HepG2 (cell line): ENCODE measurements around the gene ZNF561. TPM values are rescaled to one million over a fixed set of nuclear protein-coding genes. Genes with fewer than 3 reads are reported as not detected.

Source experiments
- ATF2 ChIP-seq: sonication (generic); formaldehyde crosslinking; IDR thresholded peaks from 2 replicates; pipeline ENCODE4 v1.4.0; 2020; ENCODE audit warnings: missing genetic modification reagents
- CAMTA2 ChIP-seq: sonication (generic); formaldehyde crosslinking; IDR thresholded peaks from 2 replicates; pipeline ENCODE4 v1.4.0; 2020; ENCODE audit warnings: mild to moderate bottlenecking, missing genetic modification reagents, borderline replicate concordance
- DNMT1 ChIP-seq: sonication (generic); formaldehyde crosslinking; IDR thresholded peaks from 2 replicates; pipeline ENCODE4 v1.5.1; 2020; ENCODE audit warnings: mild to moderate bottlenecking, missing genetic modification reagents
- ERF ChIP-seq: IDR thresholded peaks from 2 replicates; pipeline ENCODE4 v1.6.1; 2018; ENCODE audit warnings: missing biosample characterization, missing genetic modification reagents
- KDM2A ChIP-seq: sonication (generic); formaldehyde crosslinking; IDR thresholded peaks from 2 replicates; pipeline ENCODE4 v1.4.0; 2020; ENCODE audit warnings: low read depth, missing genetic modification reagents, borderline replicate concordance
- LCORL ChIP-seq, 2 experiments: fragments of 450-650 bp in 1 of 2; sonication (generic) in 1 of 2; formaldehyde crosslinking in 1 of 2; IDR thresholded peaks; 2 replicates each; pipeline versions ENCODE4 v1.5.0 to v1.6.1; 2017 to 2020; ENCODE audit warnings: antibody characterized with exemption in 1 of 2, missing genetic modification reagents in 1 of 2
- MIER3 ChIP-seq: IDR thresholded peaks from 2 replicates; pipeline ENCODE4 v1.6.1; 2016; ENCODE audit warnings: missing compliant biosample characterization, borderline replicate concordance
- TFDP1 ChIP-seq: IDR thresholded peaks from 2 replicates; pipeline ENCODE4 v1.6.1; 2016; ENCODE audit warnings: missing compliant biosample characterization, missing genetic modification reagents, borderline replicate concordance
- ZNF124 ChIP-seq: sonication (generic); formaldehyde crosslinking; IDR thresholded peaks from 2 replicates; pipeline ENCODE4 v1.4.0; 2020; ENCODE audit warnings: missing genetic modification reagents
- ZNF160 ChIP-seq: sonication (generic); formaldehyde crosslinking; IDR thresholded peaks from 2 replicates; pipeline ENCODE4 v1.8.0; 2022; ENCODE audit warnings: mild to moderate bottlenecking, inconsistent platforms, missing genetic modification reagents
- ZNF205 ChIP-seq: IDR thresholded peaks from 2 replicates; pipeline ENCODE4 v1.6.1; 2018; ENCODE audit warnings: missing biosample characterization, missing genetic modification reagents
- ZNF282 ChIP-seq: fragments of 450-650 bp; IDR thresholded peaks from 2 replicates; pipeline ENCODE4 v1.6.1; 2018; ENCODE audit not compliant: partially characterized antibody
- ZNF513 ChIP-seq: sonication (generic); formaldehyde crosslinking; conservative IDR thresholded peaks from 2 replicates; pipeline ENCODE4 v1.5.0; 2020; ENCODE audit warnings: missing genetic modification reagents
- ZNF543 ChIP-seq: sonication (generic); formaldehyde crosslinking; IDR thresholded peaks from 2 replicates; pipeline ENCODE4 v1.4.0; 2020; ENCODE audit warnings: mild to moderate bottlenecking, missing genetic modification reagents
- ZNF567 ChIP-seq: sonication (generic); formaldehyde crosslinking; IDR thresholded peaks from 2 replicates; pipeline ENCODE4 v1.8.1; 2023; ENCODE audit warnings: mild to moderate bottlenecking, missing genetic modification reagents, borderline replicate concordance
- ZNF770 ChIP-seq: sonication (generic); formaldehyde crosslinking; IDR thresholded peaks from 2 replicates; pipeline ENCODE4 v1.5.0; 2020; ENCODE audit warnings: mild to moderate bottlenecking, missing genetic modification reagents
- polyA plus RNA-seq, 8 experiments: library from polyadenylated mRNA; depleted of rRNA in 3 of 8; stranded (reverse) in 7 of 8; unstranded in 1 of 8; fragments of >200 nt; fragmentation: Illumina TruSeq in 4 of 8; extraction: Trizol in 4 of 8; gene quantifications; 2 replicates each; pipeline versions ENCODE4 v1.2.1 to v1.2.3, GENCODE V29; 2011 to 2016; ENCODE audit warnings: low read depth in 4 of 8, missing spikeins in 1 of 8, mixed read lengths in 1 of 8; ENCODE audit not compliant: insufficient read depth in 1 of 8
- total RNA-seq, 5 experiments: library from RNA; depleted of rRNA; stranded (reverse); fragments of >200 nt; fragmentation: Illumina TruSeq; extraction: Trizol; gene quantifications; 2 replicates each; pipeline ENCODE4 v1.2.3, GENCODE V29; 2016; ENCODE audit warnings: low read depth in 1 of 5
- TF ChIP-seq, protein P1 (sequence below): sonication (generic); formaldehyde crosslinking; IDR thresholded peaks from 2 replicates; pipeline ENCODE4 v1.4.0; 2020; ENCODE audit warnings: missing genetic modification reagents
- TF ChIP-seq, protein P2 (sequence below): sonication (generic); formaldehyde crosslinking; conservative IDR thresholded peaks from 2 replicates; pipeline ENCODE4 v1.8.0; 2022; ENCODE audit warnings: low read depth, missing genetic modification reagents

The ZNF561 gene
- total and polyA plus RNA-seq, 2 of the 13 experiments (the other 11 are each of a cell fraction or from before 2014, with no cell fraction given), result 19.8 to 35.1 TPM

DNA sequence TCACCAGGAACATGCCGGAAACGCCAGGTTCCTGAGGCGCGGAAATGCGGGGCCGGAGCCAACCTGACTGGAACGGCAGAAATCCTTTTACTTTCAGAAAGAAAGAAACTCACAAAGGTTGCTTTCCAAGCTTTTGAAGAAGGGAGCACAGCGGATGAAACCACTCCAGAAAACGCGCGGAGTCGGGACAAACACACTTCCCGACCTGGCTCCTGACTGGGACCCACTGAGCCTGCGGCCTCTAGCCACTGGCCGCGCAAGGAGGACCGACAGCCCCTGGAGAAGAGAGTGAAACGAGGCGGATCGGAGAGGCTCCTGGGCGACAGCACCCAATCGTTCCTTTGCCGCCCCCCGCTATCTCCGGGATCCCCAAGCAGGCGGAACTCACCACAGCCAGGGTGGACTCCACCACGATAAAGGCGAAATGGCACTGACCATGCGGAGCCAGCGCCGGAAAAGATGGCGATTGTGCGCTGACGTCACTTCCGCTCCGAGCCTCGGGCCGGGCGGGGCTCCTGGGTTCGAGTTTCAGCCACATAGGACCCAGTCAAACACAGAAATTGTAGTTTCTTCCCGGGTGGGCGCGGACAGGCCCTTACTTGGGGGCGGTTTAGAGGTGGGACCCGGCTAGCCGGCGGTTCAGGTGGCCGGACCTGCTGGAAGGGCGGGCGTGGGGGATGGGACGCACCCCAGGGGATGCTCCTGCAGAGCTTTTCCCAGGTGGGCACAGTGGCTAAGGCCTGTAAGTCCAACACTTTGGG is 36.8 kb downstream of the ZNF561 start, which contains the start of gene ZNF121 (continued):
- TF ChIP-seq, protein P1, sequence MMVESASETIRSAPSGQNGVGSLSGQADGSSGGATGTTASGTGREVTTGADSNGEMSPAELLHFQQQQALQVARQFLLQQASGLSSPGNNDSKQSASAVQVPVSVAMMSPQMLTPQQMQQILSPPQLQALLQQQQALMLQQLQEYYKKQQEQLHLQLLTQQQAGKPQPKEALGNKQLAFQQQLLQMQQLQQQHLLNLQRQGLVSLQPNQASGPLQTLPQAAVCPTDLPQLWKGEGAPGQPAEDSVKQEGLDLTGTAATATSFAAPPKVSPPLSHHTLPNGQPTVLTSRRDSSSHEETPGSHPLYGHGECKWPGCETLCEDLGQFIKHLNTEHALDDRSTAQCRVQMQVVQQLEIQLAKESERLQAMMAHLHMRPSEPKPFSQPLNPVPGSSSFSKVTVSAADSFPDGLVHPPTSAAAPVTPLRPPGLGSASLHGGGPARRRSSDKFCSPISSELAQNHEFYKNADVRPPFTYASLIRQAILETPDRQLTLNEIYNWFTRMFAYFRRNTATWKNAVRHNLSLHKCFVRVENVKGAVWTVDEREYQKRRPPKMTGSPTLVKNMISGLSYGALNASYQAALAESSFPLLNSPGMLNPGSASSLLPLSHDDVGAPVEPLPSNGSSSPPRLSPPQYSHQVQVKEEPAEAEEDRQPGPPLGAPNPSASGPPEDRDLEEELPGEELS (CRISPR knock-in tag), result peak; percentile 45; the same call in 1 of the 2 replicates
- TF ChIP-seq KDM2A (CRISPR knock-in tag), result peak; percentile 84; the same call in 1 of the 2 replicates
- no peak for TF ChIP-seq DNMT1 (CRISPR knock-in tag)
- no peak; the same call in 1 of the 2 replicates for TF ChIP-seq ZNF543 (CRISPR knock-in tag)
- 0 out of 2 replicates have a peak, but pooled peaks have one; percentile 40 for TF ChIP-seq ZNF205 (CRISPR knock-in tag)
- peak; percentile 48; the same call in 1 of the 2 replicates for TF ChIP-seq CAMTA2 (CRISPR knock-in tag)
- TF ChIP-seq, protein P2, sequence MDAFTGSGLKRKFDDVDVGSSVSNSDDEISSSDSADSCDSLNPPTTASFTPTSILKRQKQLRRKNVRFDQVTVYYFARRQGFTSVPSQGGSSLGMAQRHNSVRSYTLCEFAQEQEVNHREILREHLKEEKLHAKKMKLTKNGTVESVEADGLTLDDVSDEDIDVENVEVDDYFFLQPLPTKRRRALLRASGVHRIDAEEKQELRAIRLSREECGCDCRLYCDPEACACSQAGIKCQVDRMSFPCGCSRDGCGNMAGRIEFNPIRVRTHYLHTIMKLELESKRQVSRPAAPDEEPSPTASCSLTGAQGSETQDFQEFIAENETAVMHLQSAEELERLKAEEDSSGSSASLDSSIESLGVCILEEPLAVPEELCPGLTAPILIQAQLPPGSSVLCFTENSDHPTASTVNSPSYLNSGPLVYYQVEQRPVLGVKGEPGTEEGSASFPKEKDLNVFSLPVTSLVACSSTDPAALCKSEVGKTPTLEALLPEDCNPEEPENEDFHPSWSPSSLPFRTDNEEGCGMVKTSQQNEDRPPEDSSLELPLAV, result no peak
- no peak for TF ChIP-seq ERF
- peak; percentile 96 for TF ChIP-seq ATF2
- TF ChIP-seq ZNF770 (CRISPR knock-in tag), result peak; percentile 51; the same call in 1 of the 2 replicates
- no peak for TF ChIP-seq ZNF567
- no peak for TF ChIP-seq TFDP1 (CRISPR knock-in tag)
- no peak for TF ChIP-seq ZNF513 (CRISPR knock-in tag)
- TF ChIP-seq ZNF282, result no peak
- no peak for TF ChIP-seq LCORL (IDR thresholded peaks at IDR 0.05)
- TF ChIP-seq LCORL (CRISPR knock-in tag; IDR thresholded peaks at IDR 0.05), result 0 out of 2 replicates have a peak, but pooled peaks have one; percentile 19
- TF ChIP-seq ZNF124, result 0 out of 2 replicates have a peak, but pooled peaks have one; percentile 22
- TF ChIP-seq MIER3 (CRISPR knock-in tag), result peak; percentile 23; the same call in 1 of the 2 replicates
- peak; percentile 49; the same call in 1 of the 2 replicates for TF ChIP-seq ZNF160 (CRISPR knock-in tag)
